Forelimb muscle (tissue), 1 donor: ENCODE results near the gene CEP85. TPM values are rescaled to one million over a fixed set of nuclear protein-coding genes. Genes with fewer than 3 reads are reported as not detected.
"Not testable (repeated sequence)": the region's sequence is repeated elsewhere in the genome, so short reads cannot be mapped to it uniquely, and the experiment has no call there.

Source experiments
- DNase-seq: peaks from one replicate; pipeline ENCODE4 v3.0.0-alpha.2; 2013; ENCODE audit warnings: low read depth
- polyA plus RNA-seq: library from polyadenylated mRNA; unstranded; fragments of 120-200 nt; gene quantifications from one replicate; pipeline ENCODE4 v1.2.1, GENCODE V29; 2013; ENCODE audit not compliant: insufficient read length

The CEP85 gene
- polyA plus RNA-seq, 1 donor, result 23.6 TPM

DNA sequence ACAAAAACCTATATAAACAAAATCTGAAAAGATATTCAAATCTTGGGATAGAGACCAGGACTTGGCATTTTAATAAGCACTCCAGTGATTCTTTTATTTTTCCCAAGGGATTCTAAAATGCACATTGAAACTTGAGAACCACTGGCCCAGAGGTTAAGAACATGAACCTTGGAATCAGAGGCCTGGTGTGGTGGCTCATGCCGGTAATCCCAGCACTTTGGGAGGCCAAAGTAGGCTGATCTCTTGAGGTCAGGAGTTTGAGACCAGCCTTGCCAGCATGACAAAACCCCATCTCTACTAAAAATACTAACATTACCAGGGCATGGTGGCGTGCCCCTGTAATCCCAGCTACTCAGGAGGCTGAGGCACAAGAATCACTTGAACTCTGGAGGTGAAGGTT, 12.9 kb upstream of the CEP85 start:
- no peak for DNase-seq

DNA sequence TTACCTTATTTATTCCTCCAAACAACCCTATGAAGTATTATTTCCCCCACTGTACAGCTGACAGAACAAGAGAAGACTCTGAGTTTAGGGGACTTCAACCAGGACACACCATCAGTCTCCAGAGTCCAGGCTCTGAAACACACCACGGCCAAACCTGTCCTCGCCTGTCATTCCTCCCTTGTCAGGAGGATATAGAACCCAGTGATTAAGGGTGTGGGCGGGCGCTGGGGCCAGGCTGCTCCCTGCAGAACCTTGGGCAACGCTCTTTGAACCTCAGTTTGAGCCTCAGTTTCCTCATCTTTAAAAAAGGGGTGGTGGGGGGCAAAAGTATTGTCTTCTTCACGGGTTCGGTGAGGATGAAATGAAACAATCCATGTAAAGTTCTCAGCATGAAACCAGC, 9.4 kb upstream of the CEP85 start:
- DNase-seq, result no peak

DNA sequence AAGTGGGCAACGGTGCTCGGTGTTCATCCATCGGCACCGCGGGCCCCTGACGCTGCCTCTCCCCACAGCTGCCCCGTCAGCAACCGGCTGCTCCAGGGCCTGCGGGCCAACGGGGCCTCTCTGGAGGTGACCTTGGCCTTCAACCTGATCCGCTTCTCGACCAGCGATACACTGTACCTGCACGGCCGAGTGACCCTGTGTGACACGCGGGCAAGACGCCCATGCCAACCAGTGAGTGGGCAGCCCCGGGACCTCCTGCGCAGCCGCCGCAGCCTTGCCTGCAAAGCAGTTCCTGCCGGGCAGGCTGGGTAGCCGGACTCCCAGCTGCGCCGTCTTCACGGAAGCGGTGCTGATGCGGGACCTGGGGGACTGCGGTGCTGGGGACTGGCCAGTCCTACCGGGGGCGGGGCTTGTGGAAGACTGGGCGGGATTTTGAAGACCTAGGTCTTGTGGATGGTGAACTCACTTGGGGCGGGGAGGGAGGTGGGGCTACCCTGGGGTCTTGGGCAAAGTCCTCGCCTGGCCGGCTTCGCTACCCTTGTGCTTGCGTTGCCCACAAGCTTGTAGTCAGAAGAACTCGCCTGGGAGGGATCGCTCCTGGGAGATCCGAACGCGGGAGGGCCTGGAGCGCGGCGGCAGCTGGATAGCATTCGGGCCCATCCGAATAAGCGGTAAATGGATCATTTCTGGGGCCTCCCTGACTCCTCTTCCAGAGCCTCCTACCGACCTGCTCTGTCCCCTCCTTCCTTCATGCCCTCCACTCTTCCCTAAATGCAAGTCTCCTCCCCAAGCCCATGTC, 8.8 kb upstream of the CEP85 start:
- DNase-seq, result no peak

DNA sequence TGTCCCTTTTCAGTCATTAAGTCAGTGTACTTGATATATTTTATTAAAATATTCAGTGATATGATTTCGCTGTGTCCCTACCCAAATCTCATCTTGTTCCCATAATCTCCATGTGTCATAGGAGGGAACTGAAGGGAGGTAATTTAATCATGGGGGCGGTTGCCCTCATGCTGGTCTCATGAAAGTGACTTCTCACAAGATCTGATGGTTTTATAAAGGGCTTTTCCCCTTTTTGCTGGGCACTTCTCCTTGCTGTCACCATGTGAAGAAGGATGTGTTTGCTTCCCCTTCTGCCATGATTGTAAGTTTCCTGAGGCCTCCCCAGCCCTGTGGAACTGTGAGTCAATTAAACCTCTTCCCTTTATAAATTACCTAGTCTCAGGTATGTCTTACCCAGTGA, 3.3 kb upstream of the CEP85 start:
- DNase-seq, result not testable (repeated sequence)

DNA sequence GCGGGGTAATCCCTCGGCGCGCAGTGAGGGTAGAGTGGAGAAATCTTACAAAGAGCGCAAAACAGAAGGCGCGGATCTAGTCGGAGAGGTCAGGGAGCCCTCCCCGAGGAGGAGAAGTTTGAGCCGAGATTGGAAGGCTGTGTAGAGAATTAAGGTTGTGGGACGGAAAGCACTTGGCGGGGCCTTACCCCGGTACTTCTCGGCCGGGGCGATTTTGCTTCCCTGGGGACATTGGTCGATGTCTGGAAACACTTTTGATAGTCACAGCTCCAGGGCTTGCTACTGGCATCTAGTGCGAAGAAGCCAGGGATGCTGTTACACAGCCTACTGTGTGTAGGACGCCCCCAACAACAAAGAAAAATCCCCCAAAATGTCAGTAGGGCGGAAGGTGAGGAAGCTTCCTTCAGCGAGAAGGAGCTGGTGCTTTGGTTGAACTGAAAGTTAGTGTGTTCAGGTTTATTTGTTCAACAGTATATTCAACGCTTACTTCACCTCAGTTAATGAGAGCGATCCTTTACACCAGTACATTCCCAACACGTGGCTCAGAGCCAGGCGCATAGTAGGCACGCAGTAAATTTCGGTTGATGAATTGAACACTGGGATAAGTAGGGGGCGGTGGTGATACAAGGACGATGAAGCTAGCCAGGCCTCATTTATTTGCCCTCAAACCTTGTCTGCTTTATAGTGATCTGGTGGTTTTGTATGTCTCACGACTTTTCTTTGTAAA, 807 bp downstream of the CEP85 start:
- DNase-seq, result no peak

DNA sequence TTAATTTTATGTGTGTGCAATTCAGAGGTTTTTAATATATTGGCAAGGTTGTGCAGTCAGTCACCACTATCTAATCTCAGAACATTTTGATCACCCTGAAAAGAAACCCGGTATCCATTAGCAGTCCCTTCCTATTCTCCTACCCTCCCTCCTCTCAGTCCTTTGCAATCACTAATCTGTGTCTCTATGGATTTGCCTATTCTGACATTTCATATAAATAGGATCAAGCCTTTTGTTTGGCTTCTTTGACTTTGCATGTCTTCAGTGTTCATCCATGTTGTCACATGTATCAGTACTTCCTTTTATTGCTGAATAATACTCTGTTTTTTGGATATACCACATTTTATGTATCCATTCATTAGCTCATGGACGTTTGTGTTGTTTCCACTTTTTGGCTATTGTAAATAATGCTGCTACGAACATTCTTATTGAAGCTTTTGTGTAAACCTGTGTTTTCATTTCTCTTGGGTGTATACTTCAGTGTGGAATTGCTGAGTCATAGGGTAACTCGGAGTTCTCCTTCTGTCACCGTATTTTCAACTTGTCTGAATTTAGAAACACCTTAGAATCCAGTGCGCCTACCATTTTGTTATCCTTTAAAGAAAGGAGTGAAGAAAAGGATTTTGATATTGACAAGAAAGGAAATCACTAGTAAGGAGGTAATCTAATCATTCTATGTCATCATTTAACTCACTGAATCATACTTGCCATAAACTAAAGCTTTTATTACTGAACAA, 3.4 kb downstream of the CEP85 start:
- DNase-seq, result no peak

DNA sequence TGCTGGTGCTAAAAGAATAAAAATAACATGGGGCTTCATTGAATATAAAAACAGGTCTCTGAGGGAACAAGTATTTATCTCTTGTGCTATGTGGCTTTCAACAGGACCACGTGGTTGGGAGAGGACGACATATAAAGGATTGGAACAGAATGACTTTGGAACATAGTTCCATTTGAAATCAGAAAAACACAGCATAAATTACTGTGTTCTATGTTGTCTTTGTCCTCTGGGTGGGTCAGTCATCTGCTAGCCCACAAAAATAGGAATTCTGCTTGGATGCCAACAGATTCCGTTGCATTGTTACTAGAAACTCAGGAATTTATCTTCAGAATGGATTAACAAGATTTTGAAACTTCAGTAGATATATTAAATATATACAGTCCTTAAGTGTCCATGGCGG, 5.9 kb downstream of the CEP85 start:
- no peak for DNase-seq

DNA sequence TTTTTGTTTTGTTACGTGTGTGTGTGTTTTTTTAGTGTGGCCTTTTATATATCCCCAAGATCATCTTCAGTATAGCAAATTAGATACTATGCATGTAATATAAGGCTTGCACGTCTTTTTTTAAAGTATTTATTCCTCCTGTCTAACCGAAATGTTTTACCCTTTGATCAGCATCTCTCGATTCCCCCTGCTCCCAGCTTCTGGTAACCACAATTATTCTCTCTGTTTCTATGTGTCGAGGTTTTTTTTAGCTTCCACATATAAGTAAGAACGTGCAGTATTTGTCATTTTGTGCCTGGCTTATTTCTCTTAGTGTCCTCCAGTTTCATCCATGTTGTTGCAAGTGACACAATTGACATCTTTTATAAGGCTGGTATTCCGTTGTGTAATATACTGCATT, 18.7 kb downstream of the CEP85 start:
- no peak for DNase-seq

DNA sequence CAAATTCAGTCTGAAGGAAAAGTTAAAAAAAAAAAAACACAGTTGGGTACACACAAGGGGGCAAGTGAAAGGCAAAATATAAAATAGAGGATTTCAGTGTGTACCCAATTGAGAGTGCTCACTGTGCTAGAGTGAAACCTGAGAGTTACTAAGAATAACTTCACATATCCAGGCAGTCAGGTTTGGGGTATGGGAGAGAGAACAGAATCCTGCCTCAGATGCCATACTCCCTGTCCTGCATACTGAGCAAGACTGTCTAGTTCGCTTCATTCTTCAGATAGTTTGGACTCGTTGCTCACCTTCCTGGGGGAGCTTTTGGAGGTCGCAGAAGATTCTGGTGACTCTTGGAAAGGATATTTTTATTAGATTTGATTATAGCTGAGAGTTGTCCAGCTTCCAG, 20.4 kb downstream of the CEP85 start:
- DNase-seq, result no peak

DNA sequence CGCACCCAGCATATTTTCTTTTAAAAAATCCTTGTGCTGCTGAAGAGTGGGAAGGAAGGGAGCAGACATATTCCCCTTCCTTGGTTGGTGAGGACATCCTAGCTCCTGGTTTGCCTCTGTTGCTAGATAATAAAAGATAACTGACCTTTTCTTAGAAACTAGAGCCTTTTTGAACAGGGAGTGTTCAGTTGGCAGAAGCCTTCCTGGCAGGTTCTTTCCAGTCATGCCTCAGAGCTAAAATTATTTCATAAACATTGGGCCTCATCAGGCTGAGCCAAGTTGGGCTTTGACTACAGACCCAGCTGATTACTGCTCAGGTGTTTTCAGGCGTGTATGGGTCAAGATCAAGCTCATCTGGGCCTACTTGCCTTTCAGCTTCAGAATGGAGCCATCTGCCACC, 23.2 kb downstream of the CEP85 start:
- DNase-seq, result no peak

DNA sequence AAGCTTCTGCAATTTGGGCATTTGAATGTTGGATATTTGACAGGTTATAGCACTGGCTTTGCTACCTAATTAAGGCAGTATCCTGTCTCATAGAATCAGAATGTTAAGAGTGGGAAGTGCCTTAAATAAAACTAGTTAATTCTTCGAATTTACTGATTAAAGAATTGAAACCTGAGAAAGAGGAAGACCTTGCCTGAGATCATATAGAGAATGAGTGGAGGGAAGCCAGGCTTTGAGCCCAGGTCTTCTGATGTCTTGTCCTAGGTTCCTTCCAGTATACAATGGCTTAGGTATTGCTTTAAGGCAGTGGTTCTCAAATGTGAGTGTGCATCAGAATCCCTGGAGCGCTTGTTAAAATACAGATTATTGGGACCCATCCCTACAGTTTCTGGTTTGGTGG, 25.0 kb downstream of the CEP85 start:
- no peak for DNase-seq

DNA sequence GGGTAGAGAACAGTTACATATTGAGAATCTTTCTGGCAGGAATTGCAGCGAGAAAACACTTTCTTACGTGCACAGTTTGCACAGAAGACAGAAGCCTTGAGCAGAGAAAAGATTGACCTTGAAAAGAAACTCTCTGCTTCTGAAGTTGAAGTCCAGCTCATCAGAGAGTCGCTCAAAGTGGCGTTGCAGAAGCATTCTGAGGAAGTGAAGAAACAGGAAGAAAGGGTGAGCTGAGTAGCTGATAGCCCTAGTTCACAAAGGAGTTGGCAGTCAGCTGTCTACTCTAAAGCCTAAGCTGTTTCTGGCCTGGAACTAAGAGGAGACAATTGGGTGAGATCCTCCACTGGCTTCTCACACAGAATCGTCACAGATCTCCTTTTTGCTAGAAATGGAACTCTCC, 25.6 kb downstream of the CEP85 start:
- no peak for DNase-seq

DNA sequence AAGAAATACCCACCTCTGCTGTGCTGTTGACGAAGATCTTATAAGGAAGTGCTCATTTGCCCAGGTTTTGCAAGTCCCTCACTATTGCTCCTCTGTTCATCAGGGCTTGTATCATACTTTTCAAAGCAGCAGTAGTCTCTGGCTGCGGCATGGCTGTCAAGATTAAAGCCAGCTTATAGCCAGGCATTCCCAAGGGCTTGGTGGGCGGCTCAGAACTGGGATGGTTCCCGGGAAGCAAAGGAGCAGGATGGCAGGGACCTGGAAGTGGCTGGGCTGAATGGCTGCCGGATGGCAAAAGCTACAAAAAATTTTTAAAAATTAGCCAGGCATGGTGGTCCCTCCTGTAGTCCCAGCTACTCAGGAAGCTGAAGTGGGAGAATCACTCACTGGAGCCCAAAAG, 29.2 kb downstream of the CEP85 start:
- no peak for DNase-seq

DNA sequence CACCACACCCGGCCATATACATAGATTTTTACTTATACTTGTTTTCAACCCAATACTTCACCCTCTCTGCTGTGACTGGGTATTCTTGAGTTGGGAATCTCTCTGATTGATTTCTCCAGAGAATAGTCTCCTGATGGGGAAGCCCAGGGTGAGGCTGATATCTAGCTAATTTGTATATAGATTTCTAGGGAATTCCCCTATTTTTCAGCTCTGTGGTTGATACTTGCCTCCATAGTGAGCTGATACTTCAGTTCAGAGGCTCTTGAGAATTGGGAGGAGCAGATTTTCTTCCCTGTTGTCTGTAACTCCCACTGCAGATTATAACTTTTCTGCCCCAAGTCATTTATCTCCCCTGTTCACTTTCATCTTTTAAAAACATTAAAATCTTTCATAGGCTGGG, 31.4 kb downstream of the CEP85 start:
- DNase-seq, result no peak

DNA sequence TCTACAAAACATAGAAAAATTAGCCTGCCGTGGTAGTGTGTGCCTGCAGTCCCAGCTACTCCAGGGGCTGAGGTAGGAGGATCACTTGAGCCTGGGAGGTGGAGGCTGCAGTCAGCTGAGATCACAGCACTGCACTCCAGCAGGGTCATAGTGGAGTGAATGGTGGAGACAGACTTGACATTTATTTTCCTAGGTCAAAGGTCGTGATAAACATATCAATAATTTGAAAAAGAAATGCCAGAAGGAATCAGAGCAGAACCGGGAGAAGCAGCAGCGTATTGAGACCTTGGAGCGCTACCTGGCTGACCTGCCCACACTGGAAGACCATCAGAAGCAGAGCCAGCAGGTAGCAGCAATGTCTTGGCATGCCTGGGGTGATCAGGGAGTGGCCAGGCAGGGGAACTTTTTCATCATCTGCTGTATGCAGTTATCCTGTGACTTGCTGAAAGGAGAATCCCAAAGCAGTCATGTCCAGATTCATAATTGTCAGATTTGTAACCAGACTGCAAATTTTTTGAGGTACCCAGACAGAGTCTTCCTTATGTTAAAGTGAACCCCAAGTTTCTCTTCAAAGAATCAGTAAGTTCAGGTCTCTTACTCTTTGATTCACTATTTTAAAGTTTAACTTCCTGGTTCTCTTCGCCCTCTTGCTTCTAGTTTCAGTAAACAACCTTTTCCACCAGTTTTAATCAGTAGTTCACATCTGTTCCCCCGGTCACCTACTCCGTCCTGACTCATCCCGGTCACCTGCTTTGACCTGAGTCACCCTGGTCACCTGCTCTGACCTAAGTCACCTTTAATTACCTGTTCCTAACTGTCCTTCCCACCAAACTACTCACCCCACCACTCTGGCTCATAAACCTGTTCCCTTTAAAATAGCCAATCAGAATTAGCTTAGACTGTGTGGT, 34.5 kb downstream of the CEP85 start:
- no peak for DNase-seq

DNA sequence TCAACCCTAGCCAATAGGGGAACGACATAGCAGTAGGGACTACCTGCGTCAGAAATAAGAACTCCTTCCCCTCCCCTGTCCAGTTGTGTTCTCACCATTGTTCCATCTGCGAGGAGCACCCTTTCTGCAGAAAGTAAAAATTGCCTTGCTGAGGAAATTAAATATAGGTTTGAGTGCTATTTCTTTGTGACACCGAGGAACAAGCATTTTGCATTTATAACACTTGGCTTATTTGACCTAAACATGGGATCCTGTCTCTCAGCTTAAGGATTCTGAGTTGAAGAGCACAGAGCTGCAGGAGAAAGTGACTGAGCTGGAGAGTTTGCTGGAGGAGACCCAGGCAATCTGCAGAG, 35.2 kb downstream of the CEP85 start:
- DNase-seq, result no peak

DNA sequence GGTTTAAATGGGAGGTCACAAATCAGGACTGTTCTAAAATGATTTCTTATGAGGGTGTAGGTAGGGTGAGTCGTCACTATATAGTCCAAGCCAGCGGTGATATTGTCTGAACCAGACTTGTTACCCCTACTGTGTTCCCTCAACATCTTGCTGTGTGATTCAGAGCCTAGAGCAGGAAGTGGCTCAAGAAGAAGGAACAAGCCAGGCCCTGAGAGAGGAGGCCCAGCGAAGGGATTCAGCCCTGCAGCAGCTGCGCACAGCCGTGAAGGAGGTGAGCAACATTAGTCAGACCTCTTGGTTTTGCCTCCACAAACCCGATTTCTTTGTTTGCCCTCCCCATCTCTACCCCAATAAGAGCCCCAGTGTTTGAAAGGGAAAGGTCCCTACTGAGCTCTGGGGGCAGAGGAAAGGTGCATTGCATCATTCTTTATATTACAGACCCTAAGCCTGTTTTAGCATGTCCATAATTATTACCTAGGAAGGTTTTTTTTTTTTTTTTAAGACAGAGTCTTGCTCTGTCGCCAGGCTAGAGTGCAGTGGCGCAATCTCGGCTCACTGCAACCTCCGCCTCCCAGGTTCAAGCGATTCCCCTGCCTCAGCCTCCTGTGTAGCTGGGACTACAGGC, 40.9 kb downstream of the CEP85 start:
- no peak for DNase-seq

DNA sequence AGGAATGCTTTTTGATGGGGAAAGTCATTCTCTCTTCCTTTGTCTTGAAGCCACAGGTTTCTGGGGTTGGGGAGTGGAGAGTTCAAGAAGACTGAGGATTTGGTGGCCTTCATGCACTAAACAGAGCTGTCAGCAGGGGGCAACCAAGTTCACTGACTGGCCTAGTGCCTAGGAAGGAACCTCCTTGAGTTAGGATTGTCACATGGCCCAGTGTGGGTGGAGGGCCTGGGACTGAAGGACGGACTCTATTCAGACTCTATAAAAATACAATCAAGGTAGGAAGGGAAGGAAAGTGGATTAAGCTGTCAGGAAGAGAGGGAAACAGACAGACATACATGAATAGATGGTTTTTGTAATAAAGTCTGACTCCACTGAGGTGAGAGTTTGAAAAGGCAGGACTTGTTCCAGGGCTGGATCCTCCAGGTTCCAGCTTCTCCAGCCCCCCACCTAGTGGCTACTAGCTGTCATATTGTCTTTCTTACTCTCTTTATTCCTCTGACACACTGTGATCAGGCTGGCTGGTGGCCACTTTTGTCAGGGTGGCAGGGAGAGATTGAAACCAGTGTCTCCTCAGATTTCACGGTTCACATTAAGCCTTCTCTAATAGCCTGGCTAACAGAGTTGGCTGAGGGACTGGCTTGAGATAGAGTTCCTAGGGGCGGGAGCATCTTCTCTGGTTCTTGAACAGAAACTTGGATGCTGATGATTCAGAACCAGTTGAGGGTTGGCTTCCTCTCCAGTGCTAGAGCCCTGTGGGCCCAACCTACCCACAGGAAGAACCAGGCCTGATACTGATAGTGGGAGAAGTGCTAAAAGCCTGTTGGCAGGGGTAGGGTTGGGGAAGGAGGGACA, 41.8 kb downstream of the CEP85 start:
- no peak for DNase-seq

DNA sequence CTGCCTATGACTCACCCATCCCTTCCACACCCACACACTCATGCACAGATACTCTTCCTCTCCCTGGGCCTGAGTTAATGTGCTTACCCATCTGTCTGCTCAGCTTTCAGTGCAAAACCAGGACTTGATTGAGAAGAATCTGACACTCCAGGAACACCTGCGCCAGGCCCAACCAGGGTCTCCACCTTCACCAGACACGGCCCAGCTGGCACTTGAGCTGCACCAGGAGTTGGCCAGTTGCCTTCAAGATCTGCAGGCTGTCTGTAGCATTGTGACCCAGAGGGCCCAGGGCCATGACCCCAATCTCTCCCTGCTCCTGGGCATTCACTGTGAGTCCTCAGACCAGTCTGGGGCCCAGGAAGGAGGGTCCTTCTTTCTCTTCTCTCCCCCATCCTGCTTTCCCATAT, 42.4 kb downstream of the CEP85 start:
- DNase-seq, result no peak

DNA sequence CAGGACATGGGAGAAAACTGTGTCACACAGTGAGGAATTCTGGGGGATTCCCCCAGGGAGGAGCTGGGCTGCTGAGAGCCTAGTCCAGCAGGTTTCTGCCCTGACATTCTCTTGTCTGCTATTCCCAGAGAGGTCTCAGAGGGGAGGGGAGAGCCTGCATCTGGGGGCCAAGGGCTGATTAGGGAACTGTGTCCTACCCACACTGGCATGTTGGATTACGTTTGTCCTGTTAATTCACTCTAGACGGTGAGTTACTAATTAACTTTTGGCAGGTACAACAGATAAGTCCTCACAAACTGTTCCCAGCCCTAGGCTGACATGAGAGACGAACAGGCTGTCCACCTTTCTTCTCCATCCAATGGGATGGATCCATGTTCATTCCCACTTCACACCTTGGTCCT, 43.3 kb downstream of the CEP85 start:
- DNase-seq, result no peak
